HG02798 (cell line): ENCODE measurements around the gene NCOA7.
"Not testable (repeated sequence)": the region's sequence is repeated elsewhere in the genome, so short reads cannot be mapped to it uniquely, and the experiment has no call there.

Source experiments
- ATAC-seq: cut with Tn5 transposase; IDR thresholded peaks from one replicate; pipeline ENCODE4 v1.9.1; 2021; ENCODE audit warnings: mild to moderate bottlenecking; ENCODE audit not compliant: unreplicated experiment, poor library complexity

Gene NCOA7

DNA sequence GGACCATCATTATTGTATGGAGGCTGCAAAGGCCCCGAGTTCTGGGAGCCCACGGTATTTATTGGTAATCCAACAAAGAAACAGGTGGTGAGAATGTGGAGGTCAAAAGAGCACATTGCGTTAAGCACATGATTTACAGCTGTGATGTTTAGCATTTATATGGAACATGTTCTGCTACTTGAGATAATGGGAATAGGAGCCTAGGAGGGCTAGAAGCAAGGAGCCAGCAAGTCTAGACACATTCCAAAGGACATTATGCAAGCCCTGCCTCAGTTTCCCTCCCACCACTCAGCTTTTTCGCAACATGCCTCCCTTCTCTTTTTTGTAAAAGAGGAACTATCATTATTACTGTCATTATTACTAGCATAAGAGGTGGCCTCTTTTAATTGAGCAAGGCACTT is 120.3 kb downstream of the NCOA7 start:
- ATAC-seq: not testable (repeated sequence)

DNA sequence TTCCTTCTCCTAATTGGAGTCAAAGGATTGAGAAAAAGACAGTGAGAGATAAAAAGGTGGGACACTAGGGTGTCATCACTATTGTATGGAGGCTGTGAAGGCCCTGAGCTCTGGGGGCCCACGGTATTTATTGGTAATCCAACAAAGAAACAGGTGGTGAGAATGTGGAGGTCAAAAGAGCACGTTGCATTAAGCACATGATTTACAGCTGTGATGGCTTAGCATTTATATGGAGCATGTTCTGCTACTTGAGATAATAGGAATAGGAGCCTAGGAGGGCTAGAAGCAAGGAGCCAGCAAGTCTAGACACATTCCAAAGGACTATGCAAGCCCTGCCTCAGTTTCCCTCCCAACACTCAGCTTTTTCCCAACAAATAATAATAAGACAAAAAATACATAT is 121.7 kb downstream of the NCOA7 start:
- ATAC-seq: not testable (repeated sequence)

DNA sequence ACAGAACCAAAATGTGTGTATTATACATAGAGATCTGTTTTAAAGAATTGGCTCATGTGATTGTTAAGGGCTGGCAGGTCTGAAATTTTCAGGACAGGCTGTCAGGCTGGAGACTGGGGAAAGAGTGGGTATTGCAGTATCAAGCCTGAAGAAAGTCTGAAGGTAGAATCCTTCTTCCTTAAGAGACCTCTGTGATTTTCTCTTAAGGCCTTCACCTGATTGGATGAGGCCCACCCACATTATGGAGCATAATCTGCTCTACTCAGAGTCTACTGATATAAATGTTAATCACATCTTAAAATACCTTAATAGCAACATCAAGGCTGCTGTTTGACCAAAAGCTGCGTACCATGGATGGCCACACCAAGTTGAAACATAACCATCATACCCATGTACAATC is 122.4 kb downstream of the NCOA7 start:
- ATAC-seq: no peak

DNA sequence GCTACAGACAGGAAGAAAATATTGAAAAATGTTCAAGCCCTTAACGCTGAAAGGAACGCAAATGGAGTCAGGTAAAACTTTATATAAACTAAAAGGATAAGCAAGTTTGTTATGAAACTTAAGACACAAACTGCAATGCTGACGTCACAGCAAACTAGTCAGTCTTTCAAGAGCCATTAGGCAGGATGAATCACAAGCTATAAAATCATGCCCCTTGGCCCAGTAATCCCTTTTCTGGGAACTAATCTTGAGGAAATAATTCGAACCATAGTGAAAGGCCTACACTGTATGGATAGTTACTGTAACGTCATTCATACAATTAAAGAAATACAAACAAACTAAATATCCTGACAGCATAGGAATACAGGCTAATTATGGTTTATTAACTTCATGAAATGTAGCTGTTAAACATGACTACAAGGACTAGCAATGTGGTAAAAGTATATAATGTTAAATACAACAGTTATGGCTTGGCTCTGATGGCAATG is 123.1 kb downstream of the NCOA7 start:
- ATAC-seq: no peak

DNA sequence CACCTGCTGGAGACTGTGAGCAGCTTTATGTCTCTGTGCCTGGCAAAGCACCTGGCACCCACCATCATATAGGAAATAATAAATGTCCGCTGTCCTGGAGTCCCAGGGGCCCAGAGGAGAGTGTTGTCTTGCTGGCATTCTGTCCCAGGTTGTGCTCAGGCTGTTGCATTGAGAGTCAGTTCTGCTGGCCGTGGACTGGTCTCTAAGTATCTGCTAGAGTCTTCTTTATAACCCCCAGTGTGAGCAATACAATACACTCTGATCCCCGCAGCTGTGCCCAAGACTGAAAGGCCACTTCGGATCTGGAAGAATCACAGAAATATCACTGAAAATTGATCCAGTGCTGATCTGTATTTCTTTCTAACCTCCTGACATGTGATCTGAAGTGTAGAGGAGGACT is 127.5 kb downstream of the NCOA7 start:
- no peak for ATAC-seq

DNA sequence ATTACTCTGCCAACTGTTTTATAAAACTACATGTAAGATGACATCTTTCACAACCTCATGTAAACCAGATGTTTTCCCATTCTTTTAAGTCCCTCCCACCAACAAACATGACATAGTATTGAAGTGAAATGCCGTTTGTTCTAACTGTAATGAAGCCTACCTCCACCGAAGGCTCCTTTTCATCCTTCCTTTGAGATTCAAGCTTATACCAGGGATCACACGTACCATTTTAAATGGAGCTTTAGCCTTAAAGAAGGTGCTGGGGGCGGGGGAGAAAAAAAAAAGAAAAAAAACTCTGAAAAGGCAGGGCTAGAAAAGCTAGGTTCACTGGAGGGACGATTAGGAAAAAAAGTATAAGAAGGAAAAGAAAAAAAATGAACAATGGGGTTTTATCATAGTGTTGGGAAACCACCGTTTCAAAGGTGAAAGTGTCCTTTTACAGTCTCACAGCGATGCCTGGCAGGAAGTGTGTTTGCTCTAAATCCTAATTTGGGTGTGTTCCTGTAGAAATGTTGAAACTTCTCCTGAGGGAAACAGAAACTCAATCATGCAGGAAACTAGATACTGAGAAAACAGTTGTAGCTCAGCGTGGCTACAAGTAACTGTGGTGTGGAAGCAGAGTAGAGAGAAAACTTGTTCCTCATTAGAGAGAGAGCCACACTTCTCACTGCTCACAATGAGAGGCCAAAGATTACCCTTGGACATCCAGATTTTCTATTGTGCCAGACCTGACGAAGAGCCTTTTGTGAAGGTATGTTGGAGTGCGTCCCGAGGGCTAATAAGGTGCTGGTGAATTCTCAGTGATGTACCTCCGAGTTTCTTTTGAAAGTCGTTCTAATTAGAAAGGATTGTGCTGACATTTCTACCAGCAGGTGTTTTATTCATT is 128.2 kb downstream of the NCOA7 start:
- peak; percentile 97 for ATAC-seq

DNA sequence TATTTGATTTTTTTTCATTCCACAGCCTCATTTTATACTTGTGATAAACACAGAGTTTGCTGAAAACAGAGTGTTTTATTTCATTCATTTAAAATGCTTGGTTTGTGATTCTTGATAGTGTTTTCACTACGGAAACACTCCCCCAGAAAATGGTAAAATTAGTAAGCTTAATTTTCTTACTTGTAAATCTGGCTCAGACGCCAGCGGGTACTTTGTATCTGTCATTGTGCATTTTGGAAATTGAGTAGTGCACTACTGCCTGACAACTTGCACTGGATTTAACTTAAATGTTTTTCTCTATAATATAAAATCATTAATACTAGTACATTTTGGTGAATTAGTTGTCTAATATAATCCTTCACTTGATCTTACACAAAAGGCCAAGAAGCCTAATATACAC is 128.9 kb downstream of the NCOA7 start:
- ATAC-seq: no peak

DNA sequence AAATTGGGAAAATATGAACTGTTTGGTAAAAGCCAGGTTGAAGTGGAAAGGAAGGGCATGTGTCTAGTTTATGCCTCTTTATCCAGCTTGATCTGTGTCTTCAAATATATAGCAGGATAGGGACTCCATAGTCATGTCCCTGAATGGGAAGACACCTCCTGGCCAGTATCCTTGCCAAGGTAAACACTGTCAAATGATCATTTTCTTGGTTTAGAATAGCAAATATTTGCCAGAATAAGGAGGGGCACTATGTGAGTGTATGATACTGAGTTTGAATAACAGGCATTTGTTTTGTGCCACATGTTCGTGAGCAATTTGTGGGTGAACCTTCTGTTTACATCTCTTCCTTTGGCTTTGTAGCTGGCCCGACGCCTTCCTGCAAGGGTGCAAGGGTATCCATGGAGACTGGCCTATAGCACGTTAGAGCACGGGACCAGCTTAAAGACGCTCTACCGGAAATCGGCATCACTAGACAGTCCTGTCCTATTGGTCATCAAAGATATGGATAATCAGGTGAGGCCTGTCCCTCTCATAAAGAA is 131.6 kb downstream of the NCOA7 start:
- no peak for ATAC-seq

DNA sequence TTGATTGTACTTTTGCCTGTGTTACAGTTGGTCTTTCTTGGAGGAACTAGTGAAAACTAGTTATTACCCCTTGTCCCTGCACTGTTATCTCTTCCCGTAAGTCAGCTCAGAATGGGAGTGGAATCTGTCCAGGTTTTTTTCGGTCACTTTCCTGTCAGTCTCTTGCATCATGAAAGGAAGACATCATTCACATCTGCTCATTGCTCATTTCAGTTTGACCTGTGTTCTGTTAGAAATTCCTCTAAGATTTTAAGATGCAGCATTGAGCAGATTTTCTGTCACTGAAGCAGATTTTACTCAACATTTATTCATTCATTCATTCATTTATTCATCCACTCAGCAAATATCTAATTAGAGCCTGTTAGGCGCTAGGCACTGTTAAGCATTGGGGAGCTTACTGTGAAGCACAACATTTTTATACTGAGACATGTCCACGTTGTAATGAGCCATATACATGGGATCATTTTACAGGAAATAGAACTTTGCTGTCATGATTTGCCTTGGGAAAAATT is 132.7 kb downstream of the NCOA7 start:
- no peak for ATAC-seq

DNA sequence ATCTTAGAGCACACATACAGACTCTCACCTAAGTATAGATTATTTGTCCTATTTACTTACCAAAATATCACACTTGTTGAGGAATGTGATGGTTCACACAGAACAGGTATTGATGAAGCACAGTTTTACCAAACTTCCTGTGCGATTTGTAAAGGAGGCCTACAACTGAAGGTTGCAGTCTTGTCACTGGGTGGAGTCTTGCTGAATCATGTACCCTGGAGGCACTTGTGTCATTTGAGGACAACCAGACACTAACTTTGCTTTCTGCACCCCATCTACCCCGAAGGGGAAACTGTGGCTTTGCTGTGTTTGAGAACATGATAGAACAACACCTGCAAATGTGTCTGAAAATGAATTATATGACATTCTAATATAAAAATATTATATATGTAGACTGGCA is 133.4 kb downstream of the NCOA7 start:
- no peak for ATAC-seq

DNA sequence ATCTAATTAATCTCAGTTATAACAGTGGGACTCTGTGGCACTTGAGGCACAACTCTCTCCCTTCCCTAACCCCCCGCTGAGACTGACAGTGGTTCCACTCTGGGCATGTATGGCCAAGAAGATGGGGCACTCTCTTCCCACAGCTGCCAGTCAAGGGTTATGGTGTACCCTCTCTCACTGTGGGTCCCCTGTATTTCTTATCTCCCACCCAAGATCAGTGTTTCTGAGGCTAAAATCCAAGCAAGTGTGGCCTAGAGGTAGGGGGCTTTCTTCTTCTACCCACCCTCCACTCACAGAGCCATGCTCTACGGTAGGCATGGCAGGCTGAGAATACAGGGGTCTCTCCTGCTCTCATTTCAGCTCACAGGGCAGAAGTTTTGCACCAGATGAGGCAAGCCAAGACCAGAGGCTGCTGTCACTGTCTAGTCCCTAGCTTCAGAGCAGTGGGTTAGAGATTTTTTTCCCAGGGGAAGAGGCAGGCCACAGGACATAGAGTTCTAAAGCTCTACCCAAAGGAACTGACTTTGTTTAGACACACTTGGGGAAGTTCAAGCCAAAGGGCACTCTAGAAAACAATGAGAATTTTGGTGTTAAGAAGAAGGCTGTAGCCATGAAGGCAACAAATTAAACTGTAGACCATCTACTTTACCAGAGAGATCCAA is 134.1 kb downstream of the NCOA7 start:
- no peak for ATAC-seq

DNA sequence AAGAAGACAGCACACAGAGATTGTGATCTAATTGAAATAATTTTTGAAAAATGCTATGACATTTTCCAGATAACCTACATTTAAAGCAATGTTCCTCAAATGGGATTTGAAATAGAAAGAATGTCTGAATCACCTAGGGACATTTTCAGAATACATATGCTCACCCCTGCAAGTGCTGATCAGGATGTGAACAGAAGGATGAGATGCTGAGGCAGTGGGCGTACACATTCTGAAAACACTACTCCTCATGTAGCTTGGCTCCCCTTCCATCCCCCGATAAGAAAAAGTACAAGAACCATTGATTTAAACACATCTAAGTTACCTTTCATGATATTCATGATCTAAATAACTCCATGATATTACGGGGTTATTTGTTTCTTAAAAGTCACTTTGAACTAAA is 136.0 kb downstream of the NCOA7 start:
- ATAC-seq: no peak

DNA sequence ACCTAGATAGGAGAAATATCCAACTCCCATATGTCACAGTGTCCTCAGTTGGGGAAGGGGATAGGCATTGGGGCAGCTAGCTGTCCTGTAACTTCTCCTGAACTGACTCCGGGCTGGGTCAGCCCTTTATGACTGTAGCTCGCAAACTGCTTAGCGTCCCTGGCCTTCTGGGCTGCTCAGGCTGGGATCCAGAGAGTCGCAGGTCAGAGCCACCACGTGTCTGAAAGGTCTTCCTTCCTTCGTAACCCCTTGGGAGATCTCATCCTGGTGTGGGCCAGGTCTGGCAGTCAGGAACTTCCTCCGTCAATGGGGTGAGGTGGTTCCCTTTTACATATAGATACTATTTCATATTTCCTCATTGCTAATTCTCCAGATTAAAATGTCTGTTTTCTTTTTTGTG is 137.0 kb downstream of the NCOA7 start:
- no peak for ATAC-seq

DNA sequence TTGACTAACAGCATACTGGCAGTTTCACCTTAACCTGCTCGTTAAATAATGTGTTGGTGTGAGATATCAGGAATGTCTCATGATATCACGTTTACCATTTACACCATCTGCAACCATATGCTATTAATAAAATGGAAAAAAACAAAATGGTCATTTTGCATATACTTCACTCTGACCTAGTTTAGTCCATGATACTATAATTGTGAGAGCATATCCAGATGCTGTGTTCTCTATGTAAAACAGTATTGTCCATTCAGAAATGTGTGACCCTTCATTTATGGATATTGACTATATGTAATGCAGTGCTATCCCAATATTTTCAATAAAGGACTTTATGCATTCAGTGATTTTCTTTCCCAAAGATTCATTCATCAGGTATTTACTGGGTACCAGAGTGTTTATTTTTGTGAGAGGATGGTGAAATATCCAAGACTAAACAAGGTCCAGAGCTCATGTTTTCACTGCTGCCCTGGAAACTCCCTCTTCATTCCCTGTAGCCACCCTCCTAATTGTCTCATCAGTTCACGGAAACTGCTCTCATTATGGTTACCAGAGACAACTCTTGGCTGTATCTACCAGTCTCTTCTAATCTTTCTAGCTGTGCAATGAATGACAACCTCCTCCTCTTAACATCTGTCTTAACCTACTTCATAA is 140.1 kb downstream of the NCOA7 start:
- no peak for ATAC-seq

DNA sequence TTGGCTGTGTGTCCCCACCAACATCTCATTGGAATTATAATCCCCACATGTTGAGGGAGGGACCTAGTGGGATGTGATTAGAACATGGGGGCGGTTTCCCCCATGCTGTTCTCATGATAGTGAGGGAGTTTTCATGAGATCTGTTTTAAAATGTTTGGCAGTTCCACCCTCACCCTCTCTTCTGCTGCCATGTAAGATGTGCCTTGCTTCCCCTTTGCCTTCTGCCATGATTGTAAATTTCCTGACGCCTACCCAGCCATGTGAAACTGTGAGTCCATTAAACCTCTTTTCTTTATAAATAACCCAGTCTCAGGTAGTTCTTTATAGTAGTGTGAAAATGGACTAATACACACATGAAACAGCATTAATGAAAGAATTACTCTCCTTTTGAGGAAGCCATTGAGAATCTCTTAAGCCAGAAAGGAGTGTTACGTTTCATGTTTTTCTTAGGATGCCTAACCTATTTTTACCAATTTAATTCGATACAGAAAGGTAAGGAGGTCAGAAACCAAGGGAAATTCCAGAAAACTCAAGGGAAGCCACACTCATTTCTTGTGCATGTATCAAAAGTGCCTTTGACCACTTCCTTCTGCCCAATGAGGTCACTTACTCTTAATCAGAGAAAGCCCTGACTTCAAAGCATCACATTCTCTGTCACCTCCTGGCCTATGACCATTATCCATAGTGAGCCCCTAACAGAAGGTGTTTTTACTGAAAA is 141.1 kb downstream of the NCOA7 start:
- ATAC-seq: no peak

DNA sequence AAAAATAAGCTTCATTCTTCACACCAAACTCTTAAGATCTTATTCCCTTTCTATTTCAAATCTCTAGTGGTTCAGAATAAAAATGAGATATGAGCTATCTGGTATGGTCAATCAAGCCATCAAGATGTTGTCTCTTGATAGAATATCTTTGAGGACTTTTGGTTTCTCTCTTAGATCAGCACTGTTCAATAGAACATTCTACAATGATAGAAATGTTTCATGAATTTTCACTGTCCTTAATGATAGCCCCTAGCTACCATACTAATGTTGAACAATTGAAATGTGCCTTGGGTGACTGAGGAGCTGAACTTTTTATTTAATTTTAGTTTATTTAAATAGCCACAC is 141.7 kb downstream of the NCOA7 start:
- no peak for ATAC-seq

DNA sequence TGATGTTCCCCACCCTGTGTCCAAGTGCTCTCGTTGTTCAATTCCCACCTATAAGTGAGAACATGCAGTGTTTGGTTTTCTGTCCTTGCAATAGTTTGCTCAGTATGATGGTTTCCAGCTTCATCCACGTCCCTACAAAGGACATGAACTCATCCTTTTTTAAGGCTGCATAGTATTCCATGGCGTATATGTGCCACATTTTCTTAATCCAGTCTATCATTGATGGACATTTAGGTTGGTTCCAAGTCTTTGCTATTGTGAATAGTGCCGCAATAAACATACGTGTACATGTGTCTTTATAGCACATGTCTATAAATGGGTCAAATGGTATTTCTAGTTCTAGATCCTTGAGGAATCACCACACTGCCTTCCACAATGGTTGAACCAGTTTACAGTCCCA is 144.8 kb downstream of the NCOA7 start:
- ATAC-seq: not testable (repeated sequence)

DNA sequence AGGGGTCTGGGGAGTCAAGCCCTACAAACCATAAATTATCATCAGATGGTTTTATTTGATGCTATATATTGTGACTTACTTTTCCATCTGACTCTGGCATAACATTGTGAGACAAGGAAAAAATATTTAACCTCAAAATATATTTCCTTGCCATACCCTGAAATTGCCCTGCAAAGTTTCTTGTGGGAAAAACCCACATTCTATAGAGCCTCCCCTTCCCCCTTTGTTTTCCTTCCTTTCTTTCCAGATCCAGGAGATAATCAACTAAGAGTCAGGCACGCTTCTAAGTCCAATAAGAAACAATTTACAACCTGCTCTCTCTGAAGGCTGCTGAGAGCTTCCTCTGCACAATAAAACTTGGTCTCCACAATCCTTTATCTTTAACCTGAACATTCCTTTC is 148.3 kb downstream of the NCOA7 start:
- no peak for ATAC-seq

DNA sequence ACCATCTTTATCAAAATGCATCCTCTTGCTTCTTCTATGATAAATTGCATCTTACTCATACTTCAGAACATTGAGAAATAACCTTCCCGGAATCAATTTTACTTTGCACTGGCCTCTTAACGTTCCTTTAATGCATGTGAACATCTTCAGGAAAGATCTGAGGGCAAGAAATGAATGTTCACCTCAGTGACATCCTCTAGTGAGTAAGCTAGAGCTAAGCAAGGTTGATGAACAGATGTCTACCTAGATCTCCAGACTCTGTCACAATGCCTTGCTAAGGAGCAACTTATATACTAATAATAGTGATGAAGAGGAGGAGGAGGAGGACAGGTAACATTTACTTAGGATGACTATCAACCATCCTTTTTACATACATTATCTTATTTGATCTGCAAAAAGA is 149.0 kb downstream of the NCOA7 start:
- ATAC-seq: no peak
